Epithelial cell of esophagus (primary cell): ENCODE data around the gene CDC45.

Experiments used
- DNase-seq: peaks from one replicate; pipeline ENCODE4 v3.0.0; 2010; ENCODE audit warnings: low read depth
- H3K4me3 ChIP-seq: 2 replicates; pipeline ENCODE4 v1.5.1; 2011; ENCODE audit warnings: mild to moderate bottlenecking, low read length, control low read depth
- CTCF ChIP-seq: IDR thresholded peaks from 2 replicates; pipeline ENCODE4 v1.5.1; 2011; ENCODE audit warnings: low read depth, mild to moderate bottlenecking, low read length, control low read depth, inconsistent platforms; ENCODE audit not compliant: insufficient read depth; ENCODE audit errors: missing control alignments

The CDC45 gene

GRCh38 chr22:19457828-19458428 is 21.8 kb upstream of the CDC45 start:
- TF ChIP-seq CTCF = no peak

GRCh38 chr22:19460036-19460435 is 19.7 kb upstream of the CDC45 start:
- no peak for DNase-seq
- TF ChIP-seq CTCF = no peak

More at GRCh38 chr22:19457828-19458428, 21.8 kb upstream of the CDC45 start:
- no peak overlapping the region for H3K4me3 ChIP-seq
- no peak for DNase-seq

GRCh38 chr22:19461506-19461905 is 18.2 kb upstream of the CDC45 start:
- no peak overlapping the region for H3K4me3 ChIP-seq
- TF ChIP-seq CTCF = no peak
- DNase-seq = no peak

More at GRCh38 chr22:19460036-19460435, 19.7 kb upstream of the CDC45 start:
- H3K4me3 ChIP-seq = no peak overlapping the region

GRCh38 chr22:19463008-19463407 is 16.7 kb upstream of the CDC45 start:
- TF ChIP-seq CTCF = no peak
- H3K4me3 ChIP-seq = no peak overlapping the region
- DNase-seq = no peak

GRCh38 chr22:19463491-19464469 is 15.9 kb upstream of the CDC45 start:
- TF ChIP-seq CTCF = no peak
- no peak for DNase-seq
- no peak overlapping the region for H3K4me3 ChIP-seq

GRCh38 chr22:19464546-19464945 is 15.2 kb upstream of the CDC45 start:
- TF ChIP-seq CTCF = no peak
- H3K4me3 ChIP-seq = no peak overlapping the region
- DNase-seq = no peak
